ENCODE results near the gene ERFL. TPM values are rescaled to one million over a fixed set of nuclear protein-coding genes. Genes with fewer than 3 reads are reported as not detected.

ERFL gene
- total RNA-seq, 1 donor, result 0.21 TPM

DNA sequence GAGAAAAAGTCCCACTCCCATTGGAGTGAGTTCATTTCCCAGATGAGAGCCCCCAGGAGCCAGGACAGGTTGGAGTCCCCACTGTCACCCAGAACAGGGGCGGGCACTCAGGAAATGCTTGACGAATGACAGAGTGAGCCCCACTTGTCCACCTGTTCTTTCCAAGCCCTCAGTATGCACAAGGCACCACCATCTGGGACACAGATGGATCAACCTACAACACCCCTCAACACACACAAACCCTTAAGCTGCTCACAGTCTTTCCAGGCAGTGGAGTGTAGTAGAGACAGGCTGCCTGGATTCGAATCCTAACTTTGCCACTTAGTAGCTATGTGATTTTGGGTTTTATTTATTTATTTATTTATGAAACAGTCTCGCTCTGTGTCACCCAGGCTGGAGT is 37.3 kb downstream of the ERFL start:
- peaks cover 75% of the 10 kb centered on the region for H3K4me1 ChIP-seq (ENCODE audit: insufficient read depth, low read length)
- H3K9me3 ChIP-seq (ENCODE audit: low read depth, low read length), result no peaks in the 10 kb centered on the region
- no peaks in the 10 kb centered on the region for H3K27me3 ChIP-seq (ENCODE audit: insufficient read depth, low read length)
- no peak overlapping the region for H3K4me3 ChIP-seq (ENCODE audit: low read length)

DNA sequence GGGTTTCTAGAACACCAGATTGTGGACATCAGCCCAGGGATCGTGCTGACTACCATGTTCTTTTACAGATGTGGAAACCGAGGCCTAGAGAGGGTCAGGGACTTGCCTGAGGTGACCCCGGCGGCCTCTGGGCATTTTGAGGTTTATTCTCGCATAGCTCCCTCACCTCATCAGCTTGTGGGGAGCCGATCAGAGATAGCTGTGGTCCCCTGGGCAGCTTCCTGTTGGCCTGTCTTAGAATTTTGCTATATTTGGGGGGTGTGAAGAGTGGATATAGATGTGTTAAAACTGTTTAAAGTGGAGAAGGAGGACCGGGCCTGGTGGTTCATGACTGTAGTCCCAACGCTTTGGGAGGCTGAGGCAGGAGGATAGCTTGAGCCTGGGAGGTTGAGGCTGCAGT is 38.4 kb downstream of the ERFL start:
- Histone ChIP-seq H3K27me3 (ENCODE audit: insufficient read depth, low read length) (no peaks in the 10 kb centered on the region), H3K9me3 (ENCODE audit: low read depth, low read length) (no peaks in the 10 kb centered on the region), H3K4me1 (ENCODE audit: insufficient read depth, low read length) (peaks cover 86% of the 10 kb centered on the region), H3K4me3 (ENCODE audit: low read length) (no peak overlapping the region)

DNA sequence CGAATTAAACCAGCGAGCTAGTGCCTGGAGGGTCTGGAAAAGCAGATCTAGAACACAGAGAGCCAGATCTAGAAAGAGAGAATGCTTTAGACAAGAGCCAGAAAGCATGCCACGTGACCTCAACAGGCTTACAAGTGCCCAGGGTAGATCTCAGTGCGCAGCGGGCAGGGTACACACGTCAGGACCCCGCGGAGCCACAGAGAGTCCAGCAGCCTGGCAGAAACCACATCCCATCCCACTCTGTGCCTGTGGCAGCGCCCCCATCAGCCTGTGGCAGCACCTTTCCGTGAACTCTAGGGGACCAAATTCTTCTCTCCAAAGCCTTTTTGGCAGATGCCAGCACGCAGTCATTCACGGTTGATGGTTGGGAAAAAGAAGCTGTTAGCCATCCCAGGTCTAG is 39.3 kb downstream of the ERFL start:
- H3K9me3 ChIP-seq (ENCODE audit: low read depth, low read length), result no peaks in the 10 kb centered on the region
- no peak overlapping the region for H3K4me3 ChIP-seq (ENCODE audit: low read length)
- no peaks in the 10 kb centered on the region for H3K27me3 ChIP-seq (ENCODE audit: insufficient read depth, low read length)
- H3K4me1 ChIP-seq (ENCODE audit: insufficient read depth, low read length), result peaks cover 88% of the 10 kb centered on the region

DNA sequence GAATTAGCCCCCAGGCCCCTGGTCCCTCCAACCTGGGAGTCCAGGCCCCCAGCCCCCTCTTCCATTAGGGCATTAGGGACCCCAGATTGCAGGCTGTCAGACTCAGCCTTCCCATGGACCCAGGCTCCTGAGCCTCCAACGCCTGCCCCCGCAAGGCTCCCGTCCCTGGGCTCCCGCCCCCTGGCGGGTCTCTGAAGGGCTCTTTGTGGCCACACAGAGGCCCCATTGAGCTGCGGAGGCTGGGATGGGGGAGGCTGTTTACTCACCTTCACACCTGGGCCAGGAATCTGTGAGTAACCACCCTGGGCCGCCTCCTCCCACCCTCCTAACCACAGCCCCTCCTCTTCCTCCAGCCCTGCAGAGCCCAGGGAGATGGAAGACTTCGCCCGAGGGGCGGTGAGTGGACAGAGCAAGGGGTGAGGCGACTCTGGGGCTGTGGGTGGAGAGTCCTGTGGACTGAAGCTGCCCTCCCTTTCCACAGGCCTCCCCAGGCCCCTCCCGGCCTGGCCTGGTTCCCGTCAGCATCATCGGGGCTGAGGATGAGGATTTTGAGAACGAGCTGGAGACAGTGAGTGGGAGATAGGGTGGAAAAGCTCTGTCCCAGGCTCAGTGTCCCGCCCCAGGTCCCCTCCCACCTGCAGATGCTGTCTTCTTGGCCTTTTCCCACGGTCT is 40.4 kb downstream of the ERFL start:
- H3K4me1 ChIP-seq (ENCODE audit: insufficient read depth, low read length), result peaks cover 84% of the 10 kb centered on the region
- H3K4me3 ChIP-seq (ENCODE audit: low read length), result peak overlapping the region; percentile 99
- no peaks in the 10 kb centered on the region for H3K9me3 ChIP-seq (ENCODE audit: low read depth, low read length)
- H3K27me3 ChIP-seq (ENCODE audit: insufficient read depth, low read length), result no peaks in the 10 kb centered on the region

DNA sequence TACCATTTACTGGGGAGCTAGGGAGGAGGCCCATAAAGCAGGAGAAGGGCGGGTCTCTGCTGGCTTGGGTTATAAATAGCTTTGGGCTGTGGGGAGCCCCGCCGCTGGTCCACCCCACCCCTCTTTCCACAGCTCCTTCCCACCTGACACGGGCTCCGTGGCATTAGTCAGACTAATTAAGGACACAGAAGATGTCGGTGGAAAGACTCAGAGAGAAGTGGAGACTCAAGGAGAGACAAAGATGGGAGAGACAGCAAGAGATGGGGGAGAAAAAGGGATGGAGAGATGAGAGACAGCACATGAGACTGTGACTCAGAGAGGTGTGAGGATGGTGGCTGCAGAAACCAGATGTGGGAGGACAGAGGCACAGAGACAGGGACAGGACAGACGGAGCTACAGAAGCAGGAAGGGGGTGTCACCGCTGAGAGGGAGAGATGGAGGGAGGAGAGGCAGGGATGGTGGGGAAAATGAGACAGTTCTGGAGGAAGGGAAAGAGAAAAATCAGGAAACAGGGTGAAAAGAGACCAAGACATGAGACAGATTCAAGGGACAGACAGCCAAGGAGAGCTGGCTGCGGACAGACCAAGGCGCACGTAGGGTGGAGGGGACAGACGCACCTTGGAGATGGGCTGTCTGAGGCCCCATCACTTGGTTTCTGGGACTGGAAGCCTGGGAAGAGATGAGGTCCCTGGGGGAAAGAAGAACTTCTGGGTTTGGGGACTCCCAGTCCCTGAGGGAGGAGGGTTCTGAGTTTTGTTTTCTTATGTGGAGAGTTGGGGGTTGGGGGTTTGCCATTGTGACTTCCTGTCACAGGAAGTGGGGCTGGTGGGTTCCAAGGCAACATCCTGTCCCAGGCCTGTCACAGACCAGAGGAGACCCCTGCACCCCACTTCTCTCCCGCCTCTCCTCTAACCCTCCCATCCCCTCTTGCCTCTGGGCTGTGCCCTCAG is 41.2 kb downstream of the ERFL start:
- peaks cover 83% of the 10 kb centered on the region for H3K4me1 ChIP-seq (ENCODE audit: insufficient read depth, low read length)
- no peaks in the 10 kb centered on the region for H3K9me3 ChIP-seq (ENCODE audit: low read depth, low read length)
- peak overlapping the region; percentile 99 for H3K4me3 ChIP-seq (ENCODE audit: low read length)
- no peaks in the 10 kb centered on the region for H3K27me3 ChIP-seq (ENCODE audit: insufficient read depth, low read length)

DNA sequence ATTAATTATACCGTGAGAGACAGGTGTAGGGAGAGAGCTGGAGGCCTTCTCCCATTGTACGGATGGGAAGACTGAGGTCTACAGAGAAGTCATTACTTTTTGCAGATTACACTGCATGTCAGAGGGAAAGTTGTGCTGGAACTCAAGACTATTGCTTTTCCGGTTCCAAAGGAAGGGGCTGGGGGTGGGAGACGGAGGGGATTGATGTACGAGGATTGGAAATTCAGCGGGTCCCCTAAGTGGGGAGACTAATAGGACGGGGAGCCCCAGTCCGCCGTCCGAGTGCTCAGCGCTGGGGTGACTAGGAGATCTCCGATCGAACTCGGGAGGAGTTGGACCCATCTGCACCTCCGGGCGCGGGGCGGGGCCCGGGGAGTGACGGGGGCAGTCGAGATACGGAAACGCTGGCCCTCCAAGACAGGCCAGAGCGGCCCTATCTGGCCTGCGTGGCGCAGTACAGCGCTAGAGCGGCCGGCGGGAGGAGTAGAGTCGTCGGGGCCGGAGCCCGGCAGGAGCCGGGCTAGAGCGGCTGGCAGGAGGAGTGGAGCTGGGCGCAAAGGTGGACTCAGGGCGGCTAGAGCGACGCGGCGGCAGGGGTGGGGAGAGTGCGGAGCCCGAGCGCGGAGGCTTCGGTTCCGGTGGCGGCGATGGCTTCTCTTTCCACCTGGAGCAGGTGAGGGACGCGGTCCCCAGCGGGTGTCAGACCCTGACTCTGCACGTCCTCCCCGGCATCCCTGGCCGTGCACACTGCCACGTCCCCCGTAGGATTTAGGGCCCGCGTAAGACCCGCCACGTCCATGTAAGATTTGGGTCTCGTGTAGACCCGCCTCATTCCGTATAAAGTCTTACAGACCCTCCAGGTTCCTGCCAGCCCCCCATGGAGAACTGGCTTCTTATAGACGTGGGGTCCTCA is 44.2 kb downstream of the ERFL start:
- Histone ChIP-seq H3K4me1 (ENCODE audit: insufficient read depth, low read length) (peaks cover 80% of the 10 kb centered on the region), H3K27me3 (ENCODE audit: insufficient read depth, low read length) (no peaks in the 10 kb centered on the region), H3K4me3 (ENCODE audit: low read length) (peak overlapping the region; percentile 99), H3K9me3 (ENCODE audit: low read depth, low read length) (no peaks in the 10 kb centered on the region)

DNA sequence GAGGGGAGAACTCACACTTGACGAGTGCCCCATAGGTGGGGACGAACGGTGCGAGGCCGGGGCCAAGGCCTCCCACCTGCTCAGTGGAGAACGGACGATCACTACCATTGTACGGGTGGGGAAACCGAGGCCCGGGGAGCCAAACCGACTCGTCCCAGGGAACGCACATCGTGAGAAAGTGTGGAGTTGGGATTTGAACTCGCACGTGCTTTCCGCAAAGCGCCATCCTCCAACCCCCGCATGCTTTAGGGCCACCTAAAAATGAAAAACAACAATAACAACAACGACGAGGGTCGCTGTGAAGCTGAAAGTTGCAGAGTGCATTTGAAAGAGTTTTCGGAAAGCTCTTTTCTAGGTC is 44.8 kb downstream of the ERFL start:
- no peaks in the 10 kb centered on the region for H3K27me3 ChIP-seq (ENCODE audit: insufficient read depth, low read length)
- no peaks in the 10 kb centered on the region for H3K9me3 ChIP-seq (ENCODE audit: low read depth, low read length)
- H3K4me3 ChIP-seq (ENCODE audit: low read length), result peak overlapping the region; percentile 99
- H3K4me1 ChIP-seq (ENCODE audit: insufficient read depth, low read length), result peaks cover 80% of the 10 kb centered on the region

DNA sequence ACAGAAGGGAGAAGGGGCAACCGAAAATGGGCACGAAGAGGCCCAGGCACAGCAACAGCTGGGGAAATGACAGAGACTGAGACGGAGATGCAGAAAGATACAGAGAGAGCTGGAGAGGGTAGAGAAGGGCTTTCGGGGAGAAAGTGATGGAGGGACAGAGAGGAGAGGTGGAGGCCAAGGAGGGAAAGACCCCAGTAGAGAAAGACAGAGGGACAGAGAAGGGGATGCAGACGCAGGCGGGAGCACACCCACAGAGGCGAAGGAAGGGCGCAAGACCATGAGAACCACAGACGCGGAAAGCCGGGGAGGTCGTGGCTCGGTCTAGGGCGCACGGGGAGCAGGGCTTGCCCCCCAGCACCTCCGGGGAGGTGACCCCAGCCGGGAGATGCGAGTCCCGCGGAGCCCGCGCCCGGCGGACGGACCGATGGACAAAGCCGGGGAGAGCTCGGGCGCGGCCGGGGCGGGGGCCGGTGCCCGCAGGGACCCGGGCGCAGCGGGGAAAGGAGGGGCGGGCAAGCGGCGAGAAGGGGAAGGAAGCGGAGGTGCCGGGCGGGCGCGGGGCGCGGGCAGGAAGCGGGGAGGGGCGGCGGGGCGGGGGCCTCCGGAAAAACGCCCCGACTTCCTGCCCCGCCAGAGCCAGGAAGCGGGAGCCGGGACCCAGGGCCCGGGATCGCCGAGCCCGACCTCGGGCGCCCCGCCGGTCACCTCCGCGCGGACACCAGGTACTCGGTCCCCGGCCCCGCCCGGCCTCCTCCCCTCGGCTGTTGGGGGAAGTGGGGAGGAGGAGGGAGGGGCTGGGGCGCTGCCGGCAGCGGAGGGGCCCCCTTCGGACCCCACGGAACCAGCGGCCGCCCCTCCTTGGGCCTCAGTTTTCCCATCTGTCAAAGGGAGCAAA is 45.4 kb downstream of the ERFL start, which contains the start of gene ARHGEF1:
ARHGEF1 (plus strand) TSS at position 617 of the 895 bp plus-strand sequence. CDS start 4,899 bp downstream, outside the sequence.
- Histone ChIP-seq H3K4me3 (ENCODE audit: low read length) (peak within 1 kb of the TSS; percentile 99), H3K9me3 (ENCODE audit: low read depth, low read length) (no peaks in the 10 kb centered on the region), H3K4me1 (ENCODE audit: insufficient read depth, low read length) (peaks cover 80% of the 10 kb centered on the region), H3K27me3 (ENCODE audit: insufficient read depth, low read length) (no peaks in the 10 kb centered on the region)

DNA sequence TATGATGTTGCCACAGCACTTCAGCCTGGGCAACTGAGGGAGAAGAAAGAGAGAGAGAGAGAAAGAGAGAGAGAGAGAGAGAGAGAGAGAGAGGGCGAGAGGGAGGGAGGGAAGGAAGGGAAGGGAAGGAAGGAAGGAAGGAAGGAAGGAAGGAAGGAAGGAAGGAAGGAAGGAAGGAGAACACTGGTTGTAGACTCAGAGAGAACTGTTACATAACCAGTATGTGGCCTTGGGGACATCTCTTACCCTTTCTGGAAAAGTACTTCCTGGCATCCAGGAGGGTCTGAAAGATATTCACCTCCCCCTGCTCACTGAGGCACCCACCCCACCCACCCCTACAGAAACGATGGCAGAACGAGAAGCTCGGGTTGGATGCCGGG is 47.9 kb downstream of the ERFL start:
- H3K27me3 ChIP-seq (ENCODE audit: insufficient read depth, low read length), result no peaks in the 10 kb centered on the region
- peaks cover 82% of the 10 kb centered on the region for H3K4me1 ChIP-seq (ENCODE audit: insufficient read depth, low read length)
- H3K4me3 ChIP-seq (ENCODE audit: low read length), result no peak overlapping the region
- H3K9me3 ChIP-seq (ENCODE audit: low read depth, low read length), result no peaks in the 10 kb centered on the region

DNA sequence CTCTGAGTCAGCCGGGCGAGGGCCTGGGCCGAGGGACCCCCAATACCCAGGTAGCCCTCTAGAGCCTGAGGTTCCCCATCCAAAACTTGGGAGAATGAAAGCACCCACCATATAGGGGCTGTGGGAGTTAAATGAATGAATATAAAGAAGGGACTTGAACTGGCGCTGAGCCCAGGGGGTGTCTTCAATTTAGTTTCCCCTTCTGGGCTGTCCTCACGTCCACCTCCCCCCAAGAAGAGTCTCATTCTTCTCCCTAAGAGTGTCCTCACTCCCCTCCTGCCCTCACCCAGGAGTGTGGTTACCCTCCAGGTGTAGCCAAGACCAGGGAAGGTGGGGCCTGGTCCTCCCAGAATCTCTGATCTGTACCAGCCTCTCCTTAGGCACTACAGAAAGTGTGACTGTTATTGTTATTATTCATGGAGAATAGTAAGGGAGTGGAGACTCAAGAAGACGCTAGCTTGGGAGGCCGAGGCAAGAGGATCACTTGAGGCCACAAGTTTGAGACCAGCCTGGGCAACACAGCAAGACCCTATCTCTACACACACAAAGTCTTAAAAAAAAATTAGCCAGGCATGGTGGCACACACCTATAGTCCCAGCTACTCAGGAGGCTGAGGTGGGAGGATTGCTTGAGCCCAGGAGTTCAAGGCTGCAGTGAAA is 48.5 kb downstream of the ERFL start:
- H3K4me1 ChIP-seq (ENCODE audit: insufficient read depth, low read length), result peaks cover 82% of the 10 kb centered on the region
- no peaks in the 10 kb centered on the region for H3K27me3 ChIP-seq (ENCODE audit: insufficient read depth, low read length)
- H3K9me3 ChIP-seq (ENCODE audit: low read depth, low read length), result no peaks in the 10 kb centered on the region
- H3K4me3 ChIP-seq (ENCODE audit: low read length), result no peak overlapping the region

DNA sequence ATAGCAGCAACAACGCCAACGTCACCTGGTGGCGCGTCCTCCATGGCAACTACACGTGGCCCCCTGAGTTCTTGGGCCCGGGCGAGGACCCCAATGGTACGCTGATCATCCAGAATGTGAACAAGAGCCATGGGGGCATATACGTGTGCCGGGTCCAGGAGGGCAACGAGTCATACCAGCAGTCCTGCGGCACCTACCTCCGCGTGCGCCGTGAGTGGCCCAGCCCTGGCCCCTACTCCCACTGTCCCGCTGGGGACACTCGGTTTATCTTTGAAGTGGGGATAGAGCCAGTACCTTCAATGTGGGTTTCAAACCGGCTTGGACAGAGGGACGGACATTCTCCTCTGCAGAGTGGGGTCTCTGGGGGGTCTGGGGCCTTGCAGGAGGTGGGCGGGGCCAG is 49.2 kb downstream of the ERFL start:
- no peaks in the 10 kb centered on the region for H3K27me3 ChIP-seq (ENCODE audit: insufficient read depth, low read length)
- peaks cover 84% of the 10 kb centered on the region for H3K4me1 ChIP-seq (ENCODE audit: insufficient read depth, low read length)
- no peaks in the 10 kb centered on the region for H3K9me3 ChIP-seq (ENCODE audit: low read depth, low read length)
- H3K4me3 ChIP-seq (ENCODE audit: low read length), result no peak overlapping the region

DNA sequence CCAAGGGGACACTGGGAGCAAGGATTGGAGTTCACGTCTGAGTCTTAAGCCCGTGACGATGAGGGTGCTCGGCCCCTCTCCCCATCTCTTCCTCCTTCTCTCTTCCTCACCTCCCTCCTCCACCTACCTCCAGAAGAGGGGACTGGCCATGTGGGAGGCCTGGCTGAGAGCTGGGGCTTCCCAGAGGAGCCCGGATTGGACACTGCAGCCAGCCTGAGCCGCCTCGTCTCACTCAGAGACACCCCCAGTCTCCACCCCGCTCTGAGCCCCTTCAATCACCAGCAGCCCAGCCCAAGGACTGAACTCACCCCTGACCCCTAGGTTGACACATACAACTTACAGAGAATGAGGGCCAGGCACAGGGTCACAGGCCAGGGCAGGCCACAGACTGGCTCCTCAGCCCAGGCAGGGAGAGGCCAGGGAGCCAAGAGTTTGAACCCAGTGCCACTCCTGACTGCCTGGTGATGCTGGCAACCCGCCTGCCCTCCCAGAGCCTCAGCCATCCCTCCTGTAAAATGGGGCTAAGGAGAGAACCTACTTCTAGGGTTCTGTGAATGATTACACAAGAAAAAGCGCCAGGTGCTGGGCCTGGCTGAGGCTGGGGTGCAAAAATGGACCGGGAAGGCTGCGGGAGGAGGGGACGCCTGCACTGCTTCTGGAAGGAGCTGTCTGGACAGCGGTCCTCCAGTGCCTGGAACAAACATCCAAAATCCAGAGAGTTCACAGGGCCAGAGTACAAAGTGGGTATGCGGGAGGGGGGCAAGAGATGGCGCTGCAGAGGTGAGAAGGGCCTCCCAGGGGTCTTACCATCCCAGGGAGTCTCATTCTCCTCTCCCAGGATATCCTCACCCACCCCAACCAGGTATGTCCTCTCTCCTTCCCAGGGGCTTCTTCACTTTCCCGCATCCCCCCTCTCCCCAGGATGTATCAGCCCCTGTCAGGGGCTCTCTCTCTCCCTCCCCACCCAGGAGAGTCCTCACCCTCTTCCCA is 50.0 kb downstream of the ERFL start:
- H3K27me3 ChIP-seq (ENCODE audit: insufficient read depth, low read length), result no peaks in the 10 kb centered on the region
- peaks cover 92% of the 10 kb centered on the region for H3K4me1 ChIP-seq (ENCODE audit: insufficient read depth, low read length)
- no peaks in the 10 kb centered on the region for H3K9me3 ChIP-seq (ENCODE audit: low read depth, low read length)
- H3K4me3 ChIP-seq (ENCODE audit: low read length), result peak overlapping the region; percentile 47

All from mononuclear cell (primary cell).